HepG2 (cell line): ENCODE data around the gene AP5Z1. TPM values are rescaled to one million over a fixed set of nuclear protein-coding genes. Genes with fewer than 3 reads are reported as not detected.

ENCODE experiments used
- ATAC-seq: fragments of 200-7000 bp; cut with Tn5 transposase; 3 replicates; pipeline ENCODE4 v1.9.1; 2020; ENCODE audit warnings: mild to moderate bottlenecking, moderate library complexity
- BruUV-seq: library from RNA; stranded (reverse); fragments of 400-500 nt; replicated peaks from 2 replicates; lab custom pipeline; 2021; lab: Mats Ljungman, UMichigan
- CTCF ChIA-PET: fragments of 300-600 bp; formaldehyde crosslinking; extraction: SDS; loops from one replicate; lab custom pipeline; 2021; ENCODE audit warnings: low total read pairs, inconsistent platforms, low intra/inter-chr PET ratio; lab: Yijun Ruan, JAX
- POLR2A ChIA-PET: fragments of 350-600 bp; sonication (Branson Sonifier 250); formaldehyde crosslinking; loops from one replicate; lab custom pipeline; 2020; ENCODE audit warnings: antibody characterized with exemption, inconsistent platforms; lab: Yijun Ruan, JAX
- DNase-seq: peaks from one replicate; pipeline ENCODE4 v3.0.0-alpha.2; 2015; ENCODE audit warnings: low spot score
- FAIRE-seq: peaks from 3 replicates; lab custom pipeline; 2011; peaks lifted over from hg19 to GRCh38; lab: Jason Lieb, UNC
- H2AFZ ChIP-seq: one replicate; pipeline ENCODE4 v1.6.1; 2011; ENCODE audit warnings: low read length, inconsistent platforms
- H3K27ac ChIP-seq: fragments of 300-600 bp; 3 replicates; pipeline ENCODE4 v1.8.0; 2011; ENCODE audit warnings: mixed run types, mild to moderate bottlenecking, mixed read lengths, low read length, inconsistent platforms; ENCODE audit not compliant: insufficient read depth; ENCODE audit errors: extremely low read length
- H3K27me3 ChIP-seq, 2 experiments: fragments of 200-600 bp in 1 of 2; 2 replicates in 1 of 2; 3 replicates in 1 of 2; pipeline versions ENCODE4 v1.6.0 to v1.8.0; 2011; ENCODE audit warnings: low read length in 2 of 2, mild to moderate bottlenecking in 2 of 2, moderate library complexity in 2 of 2, inconsistent platforms in 1 of 2; ENCODE audit not compliant: insufficient read depth in 2 of 2, control insufficient read depth in 1 of 2
- H3K36me3 ChIP-seq, 2 experiments: fragments of 200-600 bp in 1 of 2; replicated peaks in 1 of 2; 2 replicates in 1 of 2; 3 replicates in 1 of 2; pipeline versions ENCODE4 v1.5.1 to v1.8.0; 2011; ENCODE audit warnings: low read length in 2 of 2, inconsistent platforms in 1 of 2; ENCODE audit not compliant: insufficient read depth in 2 of 2, control insufficient read depth in 1 of 2
- H3K4me1 ChIP-seq: 2 replicates; pipeline ENCODE4 v1.5.1; 2012; ENCODE audit warnings: low read length, inconsistent platforms; ENCODE audit not compliant: insufficient read depth
- H3K4me2 ChIP-seq: 2 replicates; pipeline ENCODE4 v1.6.0; 2011; ENCODE audit warnings: low read depth, low read length, inconsistent platforms
- H3K4me3 ChIP-seq, 3 experiments: fragments of 200-600 bp in 1 of 3; sonication (generic), shearing (Covaris generic) in 1 of 3; replicated peaks in 1 of 3; 2 replicates each; pipeline ENCODE4 v1.5.1; 2011 to 2016; ENCODE audit warnings: low read length in 3 of 3, inconsistent platforms in 2 of 3, low read depth in 2 of 3, mild to moderate bottlenecking in 2 of 3, control low read depth in 1 of 3, mixed read lengths in 1 of 3; ENCODE audit not compliant: insufficient read depth in 1 of 3
- H3K79me2 ChIP-seq: one replicate; pipeline ENCODE4 v1.6.1; 2011; ENCODE audit warnings: low read length, inconsistent platforms; ENCODE audit not compliant: insufficient read depth
- H3K9ac ChIP-seq: 2 replicates; pipeline ENCODE4 v1.6.0; 2011; ENCODE audit warnings: mild to moderate bottlenecking, low read depth, low read length, inconsistent platforms; ENCODE audit not compliant: insufficient read depth
- H3K9me3 ChIP-seq: 2 replicates; pipeline ENCODE4 v1.5.1; 2012; ENCODE audit warnings: mild to moderate bottlenecking, low read length
- H4K20me1 ChIP-seq: 2 replicates; pipeline ENCODE4 v1.6.0; 2011; ENCODE audit warnings: inconsistent platforms, mild to moderate bottlenecking, low read length, moderate library complexity; ENCODE audit not compliant: insufficient read depth
- HDAC1 ChIP-seq: sonication (generic); formaldehyde crosslinking; IDR thresholded peaks from 2 replicates; pipeline ENCODE4 v1.5.1; 2020; ENCODE audit warnings: mild to moderate bottlenecking, missing genetic modification reagents
- KLF15 ChIP-seq: sonication (generic); formaldehyde crosslinking; IDR thresholded peaks from 2 replicates; pipeline ENCODE4 v1.8.1; 2023; ENCODE audit warnings: borderline replicate concordance, mild to moderate bottlenecking, inconsistent platforms, missing genetic modification reagents, mixed read lengths
- ZKSCAN5 ChIP-seq: sonication (generic); formaldehyde crosslinking; IDR thresholded peaks from 2 replicates; pipeline ENCODE4 v1.5.1; 2020; ENCODE audit warnings: mild to moderate bottlenecking, missing genetic modification reagents
- ZNF589 ChIP-seq: sonication (generic); formaldehyde crosslinking; conservative IDR thresholded peaks from 2 replicates; pipeline ENCODE4 v1.8.0; 2022; ENCODE audit warnings: mild to moderate bottlenecking, moderate library complexity, missing genetic modification reagents
- WGBS: methylation state at CpG from one replicate; pipeline ENCODE4 v1.1.6; 2017; ENCODE audit warnings: low lambda C conversion rate; 5-methylcytosine and 5-hydroxymethylcytosine counted together
- in situ Hi-C: cut with HindIII; loops from 2 replicates; pipeline ENCODE4 v1.10.0; 2017; ENCODE audit warnings: low pct_unique_long_range_greater_than_20kb; ENCODE audit not compliant: extremely low pct_ligation_motif_present
- intact Hi-C: fragments of 100-400 bp; cut with micrococcal nuclease; formaldehyde crosslinking; loops from one replicate; pipeline ENCODE4 v1.10.0; 2022; ENCODE audit not compliant: unreplicated experiment
- polyA plus RNA-seq, 8 experiments: library from polyadenylated mRNA; depleted of rRNA in 3 of 8; stranded (reverse) in 7 of 8; unstranded in 1 of 8; fragments of >200 nt; fragmentation: Illumina TruSeq in 4 of 8; extraction: Trizol in 4 of 8; gene quantifications; 2 replicates each; pipeline versions ENCODE4 v1.2.1 to v1.2.3, GENCODE V29; 2011 to 2016; ENCODE audit warnings: low read depth in 4 of 8, missing spikeins in 1 of 8, mixed read lengths in 1 of 8; ENCODE audit not compliant: insufficient read depth in 1 of 8
- total RNA-seq, 5 experiments: library from RNA; depleted of rRNA; stranded (reverse); fragments of >200 nt; fragmentation: Illumina TruSeq; extraction: Trizol; gene quantifications; 2 replicates each; pipeline ENCODE4 v1.2.3, GENCODE V29; 2016; ENCODE audit warnings: low read depth in 1 of 5
- TF ChIP-seq, protein P1 (sequence below): sonication (generic); formaldehyde crosslinking; IDR thresholded peaks from 2 replicates; pipeline ENCODE4 v1.5.0; 2020; ENCODE audit warnings: missing genetic modification reagents, mild to moderate bottlenecking, borderline replicate concordance
- TF ChIP-seq, protein P2 (sequence below): sonication (generic); formaldehyde crosslinking; IDR thresholded peaks from 2 replicates; pipeline ENCODE4 v1.4.0; 2020; ENCODE audit warnings: missing genetic modification reagents
- TF ChIP-seq, protein P3 (sequence below): IDR thresholded peaks from 2 replicates; pipeline ENCODE4 v1.6.1; 2016; ENCODE audit warnings: low read depth, control low read depth

AP5Z1 gene
- total and polyA plus RNA-seq, 2 of the 13 experiments (the other 11 are each of a cell fraction or from before 2014, with no cell fraction given), result 9.3 to 15.1 TPM

GRCh38 chr7:4748231-4748681 is 27.2 kb upstream of the AP5Z1 start:
- intact Hi-C loops (no loop called here), in situ Hi-C loops (no loop called here)
- Histone ChIP-seq H3K36me3 (peaks cover 14 to 46% of the 10 kb centered on the region in 2 experiments; a peak in 4 of 5 replicates), H3K4me2 (no peak overlapping the region), H3K4me3 (no peak overlapping the region), H3K4me1 (peaks cover 41% of the 10 kb centered on the region), H3K9ac (no peak overlapping the region), H3K27me3 (no peaks in the 10 kb centered on the region), H2AFZ (no peak overlapping the region), H4K20me1 (peaks cover 6% of the 10 kb centered on the region; the same call in 1 of the 2 replicates), H3K27ac (no peak overlapping the region), H3K79me2 (peaks cover 30% of the 10 kb centered on the region), H3K9me3 (no peaks in the 10 kb centered on the region)
- BruUV-seq, result no TSS peak
- POLR2A ChIA-PET, result no interaction called here
- DNase-seq (no peak), ATAC-seq (no peak), FAIRE-seq (no peak)
- 98% methylated on average over 10 of the region's 10 CpGs for WGBS
- CTCF ChIA-PET, result no interaction called here
- TF ChIP-seq KLF15 (no peak), ZNF589 (CRISPR knock-in tag) (no peak), HDAC1 (CRISPR knock-in tag) (no peak), ZKSCAN5 (CRISPR knock-in tag) (no peak)
- TF ChIP-seq, protein P1, sequence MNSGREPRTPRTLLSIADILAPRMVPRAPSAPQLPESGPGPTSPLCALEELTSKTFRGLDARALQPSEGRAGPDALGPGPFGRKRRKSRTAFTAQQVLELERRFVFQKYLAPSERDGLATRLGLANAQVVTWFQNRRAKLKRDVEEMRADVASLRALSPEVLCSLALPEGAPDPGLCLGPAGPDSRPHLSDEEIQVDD (CRISPR knock-in tag), result no peak
- TF ChIP-seq, protein P2, sequence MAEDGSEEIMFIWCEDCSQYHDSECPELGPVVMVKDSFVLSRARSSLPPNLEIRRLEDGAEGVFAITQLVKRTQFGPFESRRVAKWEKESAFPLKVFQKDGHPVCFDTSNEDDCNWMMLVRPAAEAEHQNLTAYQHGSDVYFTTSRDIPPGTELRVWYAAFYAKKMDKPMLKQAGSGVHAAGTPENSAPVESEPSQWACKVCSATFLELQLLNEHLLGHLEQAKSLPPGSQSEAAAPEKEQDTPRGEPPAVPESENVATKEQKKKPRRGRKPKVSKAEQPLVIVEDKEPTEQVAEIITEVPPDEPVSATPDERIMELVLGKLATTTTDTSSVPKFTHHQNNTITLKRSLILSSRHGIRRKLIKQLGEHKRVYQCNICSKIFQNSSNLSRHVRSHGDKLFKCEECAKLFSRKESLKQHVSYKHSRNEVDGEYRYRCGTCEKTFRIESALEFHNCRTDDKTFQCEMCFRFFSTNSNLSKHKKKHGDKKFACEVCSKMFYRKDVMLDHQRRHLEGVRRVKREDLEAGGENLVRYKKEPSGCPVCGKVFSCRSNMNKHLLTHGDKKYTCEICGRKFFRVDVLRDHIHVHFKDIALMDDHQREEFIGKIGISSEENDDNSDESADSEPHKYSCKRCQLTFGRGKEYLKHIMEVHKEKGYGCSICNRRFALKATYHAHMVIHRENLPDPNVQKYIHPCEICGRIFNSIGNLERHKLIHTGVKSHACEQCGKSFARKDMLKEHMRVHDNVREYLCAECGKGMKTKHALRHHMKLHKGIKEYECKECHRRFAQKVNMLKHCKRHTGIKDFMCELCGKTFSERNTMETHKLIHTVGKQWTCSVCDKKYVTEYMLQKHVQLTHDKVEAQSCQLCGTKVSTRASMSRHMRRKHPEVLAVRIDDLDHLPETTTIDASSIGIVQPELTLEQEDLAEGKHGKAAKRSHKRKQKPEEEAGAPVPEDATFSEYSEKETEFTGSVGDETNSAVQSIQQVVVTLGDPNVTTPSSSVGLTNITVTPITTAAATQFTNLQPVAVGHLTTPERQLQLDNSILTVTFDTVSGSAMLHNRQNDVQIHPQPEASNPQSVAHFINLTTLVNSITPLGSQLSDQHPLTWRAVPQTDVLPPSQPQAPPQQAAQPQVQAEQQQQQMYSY (CRISPR knock-in tag), result no peak
- TF ChIP-seq, protein P3, sequence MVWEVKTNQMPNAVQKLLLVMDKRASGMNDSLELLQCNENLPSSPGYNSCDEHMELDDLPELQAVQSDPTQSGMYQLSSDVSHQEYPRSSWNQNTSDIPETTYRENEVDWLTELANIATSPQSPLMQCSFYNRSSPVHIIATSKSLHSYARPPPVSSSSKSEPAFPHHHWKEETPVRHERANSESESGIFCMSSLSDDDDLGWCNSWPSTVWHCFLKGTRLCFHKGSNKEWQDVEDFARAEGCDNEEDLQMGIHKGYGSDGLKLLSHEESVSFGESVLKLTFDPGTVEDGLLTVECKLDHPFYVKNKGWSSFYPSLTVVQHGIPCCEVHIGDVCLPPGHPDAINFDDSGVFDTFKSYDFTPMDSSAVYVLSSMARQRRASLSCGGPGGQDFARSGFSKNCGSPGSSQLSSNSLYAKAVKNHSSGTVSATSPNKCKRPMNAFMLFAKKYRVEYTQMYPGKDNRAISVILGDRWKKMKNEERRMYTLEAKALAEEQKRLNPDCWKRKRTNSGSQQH, result no peak
